ENCODE measurements around the gene NTRK3. TPM values are rescaled to one million over a fixed set of nuclear protein-coding genes. Genes with fewer than 3 reads are reported as not detected.

Gene NTRK3
- total and polyA plus RNA-seq, 4 experiments from 2014 or later = 0.67 TPM; not detected in 3

DNA sequence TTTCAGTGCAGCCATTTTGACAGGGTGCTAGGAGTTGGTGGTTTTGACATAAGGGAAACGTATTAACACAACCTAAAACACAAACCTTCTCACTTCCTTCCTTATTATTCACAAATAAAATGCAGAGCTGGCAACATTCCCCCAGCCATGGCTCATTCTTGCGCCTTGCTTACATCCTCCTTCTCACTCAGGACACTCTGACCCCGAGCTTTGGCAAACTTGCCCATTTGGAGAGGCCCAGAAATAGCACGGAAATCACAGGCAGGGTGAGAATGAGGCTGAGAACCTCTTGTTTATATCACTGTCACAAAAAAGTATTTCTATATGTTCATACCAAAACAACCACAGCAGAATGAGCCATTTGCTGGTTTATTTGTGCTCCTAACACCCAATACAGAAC lies 244.3 kb downstream of the NTRK3 start:
- H3K4me3 Mint-ChIP-seq = no peak overlapping the region
- Histone ChIP-seq H3K9me3 (ENCODE audit: control insufficient read depth in 1 of 2, low read length in 2 of 2) (no peaks in the 10 kb centered on the region), H3K36me3 (ENCODE audit: insufficient read depth, low read length) (no peaks in the 10 kb centered on the region), H3K4me3 (ENCODE audit: low read length in 2 of 2) (no peak overlapping the region), H3K27ac (ENCODE audit: low read depth, low read length) (no peak overlapping the region), H3K4me1 (ENCODE audit: insufficient read depth, low read length) (no peaks in the 10 kb centered on the region), H3K27me3 (ENCODE audit: insufficient read depth, low read length) (no peaks in the 10 kb centered on the region)
- DNase-seq = no peak
- no peak overlapping the region for H3K27ac Mint-ChIP-seq
- H3K9me3 Mint-ChIP-seq = no peaks in the 10 kb centered on the region
- no peaks in the 10 kb centered on the region for H3K4me1 Mint-ChIP-seq
- POLR2A ChIA-PET (ENCODE audit: partially characterized antibody) = no interaction called here
- intact Hi-C loops (cut with micrococcal nuclease) = no loop called here
- peaks cover 0 to 4% of the 10 kb centered on the region in 2 donors for H3K27me3 Mint-ChIP-seq
- CTCF ChIA-PET (ENCODE audit: partially characterized antibody) = no interaction called here
- H3K36me3 Mint-ChIP-seq = no peaks in the 10 kb centered on the region

DNA sequence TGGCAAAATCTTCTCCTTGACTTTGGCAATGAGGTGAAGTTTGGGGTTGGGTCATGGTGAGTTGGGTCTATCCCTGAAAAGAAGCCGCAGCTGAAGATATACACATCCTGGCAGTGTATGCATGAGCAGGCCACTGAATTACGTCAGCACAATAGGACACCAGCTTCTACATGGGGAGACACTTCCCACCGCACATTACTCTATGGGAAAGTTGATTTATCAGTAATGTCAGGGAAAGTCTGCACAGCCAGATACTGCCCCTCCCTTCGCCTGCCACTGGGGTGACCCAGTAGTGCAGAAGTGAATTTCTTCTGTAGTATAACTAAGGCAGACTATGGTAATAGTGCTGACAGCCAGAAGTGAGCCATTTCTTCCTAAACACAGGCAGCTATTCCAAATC lies 245.0 kb downstream of the NTRK3 start:
- no peaks in the 10 kb centered on the region for H3K4me1 ChIP-seq (ENCODE audit: insufficient read depth, low read length)
- intact Hi-C loops (cut with micrococcal nuclease) = no loop called here
- H3K36me3 Mint-ChIP-seq = no peaks in the 10 kb centered on the region
- no peak overlapping the region for H3K27ac ChIP-seq (ENCODE audit: low read depth, low read length)
- H3K9me3 Mint-ChIP-seq = no peaks in the 10 kb centered on the region
- H3K27me3 Mint-ChIP-seq = peaks cover 0 to 4% of the 10 kb centered on the region in 2 donors
- no peak overlapping the region for H3K27ac Mint-ChIP-seq
- no peaks in the 10 kb centered on the region for H3K36me3 ChIP-seq (ENCODE audit: insufficient read depth, low read length)
- no peak overlapping the region for H3K4me3 Mint-ChIP-seq
- DNase-seq = no peak
- POLR2A ChIA-PET (ENCODE audit: partially characterized antibody) = no interaction called here
- H3K4me1 Mint-ChIP-seq = no peaks in the 10 kb centered on the region
- no peaks in the 10 kb centered on the region for H3K27me3 ChIP-seq (ENCODE audit: insufficient read depth, low read length)
- CTCF ChIA-PET (ENCODE audit: partially characterized antibody) = no interaction called here
- H3K4me3 ChIP-seq (ENCODE audit: low read length in 2 of 2) = no peak overlapping the region
- no peaks in the 10 kb centered on the region for H3K9me3 ChIP-seq (ENCODE audit: control insufficient read depth in 1 of 2, low read length in 2 of 2)

DNA sequence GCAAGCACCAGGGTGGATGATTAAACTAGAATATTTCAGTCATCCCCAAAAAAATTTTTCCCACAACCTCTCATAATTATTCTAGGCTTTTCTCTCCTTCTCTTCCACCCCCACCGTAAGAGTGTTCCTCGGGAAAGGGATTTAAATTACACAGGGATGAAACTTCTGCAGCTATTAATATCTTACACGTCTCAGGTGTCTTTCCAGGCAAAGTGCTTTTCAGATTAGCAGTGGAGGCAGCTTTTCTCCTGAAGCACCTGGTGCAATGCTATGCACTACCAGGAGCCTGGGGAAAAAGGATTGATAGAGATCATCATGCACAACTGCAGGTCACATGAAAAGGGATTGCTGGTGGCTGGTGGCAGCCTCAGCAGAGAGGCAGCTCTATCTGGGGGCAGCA lies 250.4 kb downstream of the NTRK3 start:
- no peak for DNase-seq
- H3K27me3 Mint-ChIP-seq = peaks cover 0 to 4% of the 10 kb centered on the region in 2 donors

DNA sequence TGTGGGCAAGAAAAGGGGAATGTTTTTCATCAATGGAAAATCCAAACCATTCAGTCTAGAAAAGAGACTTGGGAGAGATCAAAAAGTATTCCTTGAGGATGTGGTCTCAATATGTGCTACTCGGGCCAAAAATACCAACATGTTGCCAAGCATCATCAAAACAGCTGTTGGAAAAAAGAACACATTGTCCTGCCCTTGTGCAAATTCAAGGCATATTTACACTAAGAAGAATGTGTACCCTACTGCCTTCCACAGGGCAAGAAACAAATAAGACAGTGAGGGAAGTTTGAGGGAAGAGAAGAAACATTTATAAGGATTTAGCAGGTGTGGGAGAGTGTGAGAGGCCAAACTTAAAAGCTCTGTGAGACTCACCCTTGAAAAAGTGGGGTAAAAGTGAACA lies 252.1 kb downstream of the NTRK3 start:
- H3K36me3 Mint-ChIP-seq = no peaks in the 10 kb centered on the region
- H3K9me3 Mint-ChIP-seq = peaks cover 0 to 3% (median 0%) of the 10 kb centered on the region in 8 donors
- H3K4me1 Mint-ChIP-seq = no peaks in the 10 kb centered on the region
- Histone ChIP-seq H3K9me3 (ENCODE audit: control insufficient read depth in 1 of 2, low read length in 2 of 2) (no peaks in the 10 kb centered on the region), H3K27me3 (ENCODE audit: insufficient read depth, low read length) (no peaks in the 10 kb centered on the region), H3K27ac (ENCODE audit: low read depth, low read length) (no peak overlapping the region), H3K36me3 (ENCODE audit: insufficient read depth, low read length) (no peaks in the 10 kb centered on the region), H3K4me1 (ENCODE audit: insufficient read depth, low read length) (no peaks in the 10 kb centered on the region), H3K4me3 (ENCODE audit: low read length in 2 of 2) (no peak overlapping the region)
- POLR2A ChIA-PET (ENCODE audit: partially characterized antibody) = no interaction called here
- CTCF ChIA-PET (ENCODE audit: partially characterized antibody) = no interaction called here
- intact Hi-C loops (cut with micrococcal nuclease) = no loop called here
- H3K4me3 Mint-ChIP-seq = no peak overlapping the region
- no peak overlapping the region for H3K27ac Mint-ChIP-seq
- DNase-seq = no peak
- peaks cover 0 to 4% of the 10 kb centered on the region in 2 donors for H3K27me3 Mint-ChIP-seq

More for the DNA sequence above, 250.4 kb downstream of the NTRK3 start:
- Mint-ChIP-seq H3K4me1 (no peaks in the 10 kb centered on the region), H3K27ac (no peak overlapping the region), H3K36me3 (no peaks in the 10 kb centered on the region), H3K9me3 (peaks cover 0 to 3% (median 0%) of the 10 kb centered on the region in 8 donors), H3K4me3 (no peak overlapping the region)
- CTCF ChIA-PET (ENCODE audit: partially characterized antibody) = no interaction called here
- POLR2A ChIA-PET (ENCODE audit: partially characterized antibody) = no interaction called here
- intact Hi-C loops (cut with micrococcal nuclease) = no loop called here
- Histone ChIP-seq H3K36me3 (ENCODE audit: insufficient read depth, low read length) (no peaks in the 10 kb centered on the region), H3K4me1 (ENCODE audit: insufficient read depth, low read length) (no peaks in the 10 kb centered on the region), H3K4me3 (ENCODE audit: low read length in 2 of 2) (no peak overlapping the region), H3K27ac (ENCODE audit: low read depth, low read length) (no peak overlapping the region), H3K27me3 (ENCODE audit: insufficient read depth, low read length) (no peaks in the 10 kb centered on the region), H3K9me3 (ENCODE audit: control insufficient read depth in 1 of 2, low read length in 2 of 2) (no peaks in the 10 kb centered on the region)

DNA sequence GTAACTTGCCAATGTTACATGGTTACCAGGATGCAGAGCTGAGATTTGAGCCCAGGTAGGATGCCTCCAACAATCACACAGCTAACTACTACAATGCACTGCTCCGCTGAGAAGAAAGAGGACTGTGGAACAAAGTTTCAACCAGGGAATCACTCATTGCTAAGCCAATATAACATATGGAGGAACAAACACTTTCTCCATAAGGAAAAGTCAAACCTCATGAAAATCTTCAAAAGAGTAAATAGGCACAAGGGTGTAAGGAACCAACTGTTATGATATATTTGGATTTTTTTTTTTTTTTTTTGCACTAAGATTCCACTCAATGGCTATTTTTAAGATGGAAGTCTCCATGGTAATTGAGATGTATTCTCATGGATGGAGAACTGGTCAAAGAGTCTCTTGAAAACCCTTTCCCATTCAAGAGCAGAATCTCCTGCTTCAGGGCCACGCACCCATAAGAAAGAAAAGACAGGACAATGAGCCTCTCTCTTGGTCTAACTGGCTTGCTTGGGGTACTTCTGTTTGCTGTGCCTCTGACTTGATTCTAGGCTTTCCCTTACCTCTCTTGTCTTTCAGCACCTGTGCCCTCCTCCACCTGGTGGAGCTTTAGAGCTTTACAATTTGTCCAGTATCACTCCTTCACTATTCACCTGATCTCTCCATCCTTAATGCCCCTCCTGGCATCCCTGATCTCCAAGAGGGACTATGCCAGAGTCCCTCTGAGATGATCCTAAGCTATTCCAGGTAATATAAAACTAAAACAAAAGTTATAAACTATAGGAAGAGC lies 252.8 kb downstream of the NTRK3 start:
- intact Hi-C loops (cut with micrococcal nuclease) = no loop called here
- POLR2A ChIA-PET (ENCODE audit: partially characterized antibody) = no interaction called here
- H3K4me1 Mint-ChIP-seq = no peaks in the 10 kb centered on the region

DNA sequence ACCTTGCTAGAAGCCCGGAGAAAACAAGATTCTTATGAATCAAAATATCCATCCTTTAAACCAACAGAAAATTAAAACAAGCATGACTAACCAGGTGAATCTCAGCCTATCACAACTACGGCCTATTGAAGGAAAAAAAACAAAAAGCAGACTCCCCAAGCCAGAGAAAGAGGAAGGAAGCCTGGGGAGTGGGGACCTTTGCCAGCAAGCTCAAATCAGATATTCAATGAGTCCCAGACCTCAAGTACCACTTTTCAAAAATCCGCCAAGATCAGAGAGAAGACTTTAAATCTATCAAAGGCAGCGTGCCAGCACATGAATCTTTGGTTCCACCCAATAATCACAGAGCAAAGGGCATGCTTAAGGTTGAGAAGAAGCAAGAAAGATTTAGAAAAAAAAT lies 253.8 kb downstream of the NTRK3 start:
- no peaks in the 10 kb centered on the region for H3K4me1 ChIP-seq (ENCODE audit: insufficient read depth, low read length)
- H3K27ac Mint-ChIP-seq = no peak overlapping the region
- H3K4me3 ChIP-seq (ENCODE audit: low read length in 2 of 2) = no peak overlapping the region
- no peaks in the 10 kb centered on the region for H3K36me3 Mint-ChIP-seq
- no peaks in the 10 kb centered on the region for H3K4me1 Mint-ChIP-seq
- CTCF ChIA-PET (ENCODE audit: partially characterized antibody) = no interaction called here
- no peaks in the 10 kb centered on the region for H3K27me3 Mint-ChIP-seq
- POLR2A ChIA-PET (ENCODE audit: partially characterized antibody) = no interaction called here
- DNase-seq = no peak
- H3K4me3 Mint-ChIP-seq = no peak overlapping the region
- H3K36me3 ChIP-seq (ENCODE audit: insufficient read depth, low read length) = no peaks in the 10 kb centered on the region
- no peaks in the 10 kb centered on the region for H3K9me3 ChIP-seq (ENCODE audit: control insufficient read depth in 1 of 2, low read length in 2 of 2)
- H3K27me3 ChIP-seq (ENCODE audit: insufficient read depth, low read length) = no peaks in the 10 kb centered on the region
- H3K27ac ChIP-seq (ENCODE audit: low read depth, low read length) = no peak overlapping the region
- peaks cover 0 to 3% (median 0%) of the 10 kb centered on the region in 8 donors for H3K9me3 Mint-ChIP-seq
- intact Hi-C loops (cut with micrococcal nuclease) = no loop called here

More for the DNA sequence above, 252.8 kb downstream of the NTRK3 start:
- H3K9me3 Mint-ChIP-seq = peaks cover 0 to 3% (median 0%) of the 10 kb centered on the region in 8 donors
- Histone ChIP-seq H3K36me3 (ENCODE audit: insufficient read depth, low read length) (no peaks in the 10 kb centered on the region), H3K27me3 (ENCODE audit: insufficient read depth, low read length) (no peaks in the 10 kb centered on the region), H3K27ac (ENCODE audit: low read depth, low read length) (no peak overlapping the region), H3K9me3 (ENCODE audit: control insufficient read depth in 1 of 2, low read length in 2 of 2) (no peaks in the 10 kb centered on the region), H3K4me3 (ENCODE audit: low read length in 2 of 2) (no peak overlapping the region), H3K4me1 (ENCODE audit: insufficient read depth, low read length) (no peaks in the 10 kb centered on the region)
- peaks cover 0 to 3% of the 10 kb centered on the region in 2 donors for H3K27me3 Mint-ChIP-seq
- H3K27ac Mint-ChIP-seq = no peak overlapping the region
- no peak for DNase-seq
- CTCF ChIA-PET (ENCODE audit: partially characterized antibody) = no interaction called here
- H3K4me3 Mint-ChIP-seq = no peak overlapping the region
- H3K36me3 Mint-ChIP-seq = no peaks in the 10 kb centered on the region

DNA sequence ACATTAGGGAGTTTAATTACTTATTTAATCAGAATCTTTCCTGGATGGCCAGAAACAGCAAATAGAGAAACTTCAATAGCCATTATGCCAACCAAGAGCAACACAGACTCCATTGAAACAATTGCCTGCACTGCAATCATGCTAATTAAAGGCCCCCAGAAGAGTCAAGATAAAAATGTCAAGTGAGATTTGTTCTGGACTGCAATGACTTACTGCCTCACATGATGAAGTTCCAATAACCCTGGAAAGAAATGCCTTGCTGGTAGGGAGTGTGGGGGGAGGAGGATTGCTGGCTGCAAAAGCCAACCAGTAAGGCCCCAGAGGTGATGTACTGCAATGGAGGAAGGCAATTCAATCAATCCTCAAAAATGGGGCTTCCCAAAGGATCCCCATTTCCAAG lies 257.9 kb downstream of the NTRK3 start:
- H3K9me3 ChIP-seq (ENCODE audit: control insufficient read depth in 1 of 2, low read length in 2 of 2) = no peaks in the 10 kb centered on the region
- ChIA-PET POLR2A (ENCODE audit: partially characterized antibody) (no interaction called here), CTCF (ENCODE audit: partially characterized antibody) (no interaction called here)
- Mint-ChIP-seq H3K27ac (no peak overlapping the region), H3K36me3 (no peaks in the 10 kb centered on the region), H3K9me3 (peaks cover 0 to 3% (median 0%) of the 10 kb centered on the region in 8 donors), H3K4me3 (no peak overlapping the region), H3K4me1 (no peaks in the 10 kb centered on the region), H3K27me3 (no peaks in the 10 kb centered on the region)
- H3K4me3 ChIP-seq (ENCODE audit: low read length in 2 of 2) = no peak overlapping the region
- H3K27me3 ChIP-seq (ENCODE audit: insufficient read depth, low read length) = no peaks in the 10 kb centered on the region
- intact Hi-C loops (cut with micrococcal nuclease) = no loop called here
- DNase-seq = no peak
- H3K36me3 ChIP-seq (ENCODE audit: insufficient read depth, low read length) = no peaks in the 10 kb centered on the region
- no peaks in the 10 kb centered on the region for H3K4me1 ChIP-seq (ENCODE audit: insufficient read depth, low read length)
- H3K27ac ChIP-seq (ENCODE audit: low read depth, low read length) = no peak overlapping the region

Measured in CD4-positive, alpha-beta memory T cell (primary cell).